Heart right ventricle (tissue), 16 donors: ENCODE data around the gene MBNL1. TPM values are rescaled to one million over a fixed set of nuclear protein-coding genes. Genes with fewer than 3 reads are reported as not detected.

ENCODE experiments used
- ATAC-seq, 8 donors: fragments of 200-7000 bp; cut with Tn5 transposase; one replicate each; pipeline ENCODE4 v1.9.1; 2020; ENCODE audit warnings: mild to moderate bottlenecking in 8 of 8, moderate library complexity in 8 of 8, moderate number of reproducible peaks in 1 of 8
- DNase-seq, 2 donors: peaks; one replicate each; pipeline ENCODE4 v3.0.0-alpha.2; 2020
- H3K27ac ChIP-seq, 10 donors: fragments of 200-600 bp; sonication (generic) in 2 of 10; one replicate each; pipeline versions ENCODE4 v1.5.0 to v1.8.0; 2020 to 2022; ENCODE audit warnings: mild to moderate bottlenecking in 3 of 10
- H3K27me3 ChIP-seq, 7 donors: fragments of 200-600 bp; one replicate each; pipeline ENCODE4 v1.8.0; 2021 to 2022; ENCODE audit warnings: mild to moderate bottlenecking in 2 of 7
- H3K36me3 ChIP-seq, 9 donors: fragments of 200-600 bp; sonication (generic) in 1 of 9; one replicate each; pipeline versions ENCODE4 v1.5.0 to v1.8.0; 2020 to 2022; ENCODE audit warnings: mild to moderate bottlenecking in 2 of 9
- H3K4me1 ChIP-seq, 9 donors: fragments of 200-600 bp; sonication (generic) in 1 of 9; one replicate each; pipeline versions ENCODE4 v1.5.0 to v1.8.0; 2020 to 2022; ENCODE audit warnings: mild to moderate bottlenecking in 4 of 9
- H3K4me3 ChIP-seq, 10 donors: fragments of 200-600 bp; sonication (generic) in 2 of 10; one replicate each; pipeline versions ENCODE4 v1.5.0 to v1.8.0; 2020 to 2022; ENCODE audit warnings: mild to moderate bottlenecking in 7 of 10, moderate library complexity in 2 of 10
- H3K9me3 ChIP-seq, 11 donors: fragments of 200-600 bp in 10 of 11; sonication (generic) in 2 of 11; one replicate each; pipeline versions ENCODE4 v1.5.0 to v1.8.0; 2013 to 2022; ENCODE audit warnings: mild to moderate bottlenecking in 2 of 11, control low read depth in 1 of 11, moderate library complexity in 1 of 11
- WGBS, 2 donors: extraction: QIAGEN DNeasy Blood & Tissue Kit; methylation state at CpG; one replicate each; pipeline ENCODE4 v1.1.7; 2013; ENCODE audit warnings: inconsistent platforms in 1 of 2; 5-methylcytosine and 5-hydroxymethylcytosine counted together
- intact Hi-C, 10 donors: fragments of 100-400 bp; cut with DNase I; formaldehyde crosslinking; loops; one replicate each; pipeline versions ENCODE4 v1.11.1 to v1.14.2; 2022
- polyA plus RNA-seq, 2 donors: library from polyadenylated mRNA; stranded (reverse); fragments of 200-250 nt; gene quantifications; one replicate each; pipeline ENCODE4 v1.2.3, GENCODE V29; 2013
- total RNA-seq, 10 donors: library from RNA; stranded (reverse); fragmentation: NEBNext Ultra II Directional in 3 of 10; extraction: Animal tissue kit (Norgen Biotek cat#: 25700) in 3 of 10; gene quantifications; one replicate each; pipeline versions ENCODE4 v1.2.1 to v1.2.4, GENCODE V29; 2021 to 2023
- TF ChIP-seq, protein P1 (sequence below), 9 donors: fragments of 200-600 bp; sonication (generic) in 2 of 9; IDR thresholded peaks; one replicate each; pipeline versions ENCODE4 v1.5.0 to v1.8.0; 2021 to 2022; ENCODE audit warnings: antibody characterized with exemption in 9 of 9, mild to moderate bottlenecking in 5 of 9, moderate library complexity in 1 of 9
- donor health status: Arrhythmogenic right ventricular cardiomyopathy.
- donor health status: ischemic (EF 13 %, LVEDD 7.1; RV severe dilation, severe dysfunction).
- donor health status: healthy with polysubstance abuse.
- donor health status: DM: no; HTN: yes; CAD: no.
- donor health status: DM: no; HTN: no; CAD: no.
- donor health status: ischemic (EF 25% LVEDD 6.9; RV normal size, moderate dysfunction).
- donor health status: ischemic (EF 25% LVEDD 5.7; RV mildly dilated, moderate dysfunction).
- donor health status: healthy.
- donor health status: DM: yes; HTN: yes; CAD: no.
- donor health status: Ischemic cardiomyopathy.
- donor health status: ischemic (EF 35%, LVEDD 5.7; RV mildly dilated, moderate dysfunction).
- donor health status: nonischemic (EF 11% LVEDD 7.7; RV severe dilation, severe dysfunction).
- donor health status: DM: yes; HTN: yes; CAD: no.
- donor health status: PGD.
- donor health status: ischemic (EF 29% LVEDD 5.4; RV normal size, mild dysfunction).
- donor health status: nonischemic (EF 23%, LVEDD 6.1; RV moderate dilation, normal function).

MBNL1 gene
- total and polyA plus RNA-seq, 12 donors = 33.1 to 236 (median 189) TPM

DNA sequence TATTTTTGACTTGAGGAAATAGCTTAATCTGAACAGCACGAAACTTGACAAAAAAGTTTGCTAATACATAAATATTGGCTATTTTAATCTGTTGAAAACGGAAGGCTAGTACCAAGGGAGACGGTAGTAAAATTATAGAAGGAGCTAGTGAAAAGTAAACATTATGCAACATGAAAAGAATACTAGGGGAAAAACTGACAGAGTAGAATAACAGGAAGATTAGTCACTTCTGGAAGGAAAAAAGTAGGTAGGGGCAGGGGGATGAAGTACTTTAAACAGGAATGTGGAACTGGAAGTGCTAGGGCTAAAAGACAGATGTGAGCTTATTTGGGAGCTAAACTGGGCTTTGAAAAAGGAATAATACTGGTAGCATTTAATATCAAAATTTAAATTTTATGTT lies 60.1 kb downstream of the MBNL1 start:
- no peak overlapping the region for H3K4me3 ChIP-seq
- peaks cover 0 to 13% (median 0%) of the 10 kb centered on the region in 11 donors for H3K9me3 ChIP-seq
- TF ChIP-seq, protein P1, sequence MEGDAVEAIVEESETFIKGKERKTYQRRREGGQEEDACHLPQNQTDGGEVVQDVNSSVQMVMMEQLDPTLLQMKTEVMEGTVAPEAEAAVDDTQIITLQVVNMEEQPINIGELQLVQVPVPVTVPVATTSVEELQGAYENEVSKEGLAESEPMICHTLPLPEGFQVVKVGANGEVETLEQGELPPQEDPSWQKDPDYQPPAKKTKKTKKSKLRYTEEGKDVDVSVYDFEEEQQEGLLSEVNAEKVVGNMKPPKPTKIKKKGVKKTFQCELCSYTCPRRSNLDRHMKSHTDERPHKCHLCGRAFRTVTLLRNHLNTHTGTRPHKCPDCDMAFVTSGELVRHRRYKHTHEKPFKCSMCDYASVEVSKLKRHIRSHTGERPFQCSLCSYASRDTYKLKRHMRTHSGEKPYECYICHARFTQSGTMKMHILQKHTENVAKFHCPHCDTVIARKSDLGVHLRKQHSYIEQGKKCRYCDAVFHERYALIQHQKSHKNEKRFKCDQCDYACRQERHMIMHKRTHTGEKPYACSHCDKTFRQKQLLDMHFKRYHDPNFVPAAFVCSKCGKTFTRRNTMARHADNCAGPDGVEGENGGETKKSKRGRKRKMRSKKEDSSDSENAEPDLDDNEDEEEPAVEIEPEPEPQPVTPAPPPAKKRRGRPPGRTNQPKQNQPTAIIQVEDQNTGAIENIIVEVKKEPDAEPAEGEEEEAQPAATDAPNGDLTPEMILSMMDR (IDR thresholded peaks at IDR 0.05) = no peak
- DNase-seq = no peak
- intact Hi-C loops = loop anchor here in 1 of 10 donors (10.0 kb wide), 1 partner anchor 106 kb away; no protein-coding TSS in a partner anchor
- peak overlapping the region in 9 of 10 donors; percentile 22 to 78 (median 61) for H3K27ac ChIP-seq
- peaks cover 7 to 91% (median 70%) of the 10 kb centered on the region in 9 donors for H3K4me1 ChIP-seq
- 36 to 43% methylated on average over 3 of the region's 3 CpGs for WGBS, 2 donors
- H3K36me3 ChIP-seq = peaks cover 0 to 18% (median 0%) of the 10 kb centered on the region in 9 donors
- H3K27me3 ChIP-seq = no peaks in the 10 kb centered on the region
- ATAC-seq = peak in 6 of 8 donors; percentile 34 to 74 (median 66)

GRCh38 chr3:152330559-152330958 lies 61.8 kb downstream of the MBNL1 start:
- Histone ChIP-seq H3K27me3 (no peaks in the 10 kb centered on the region), H3K4me3 (no peak overlapping the region), H3K4me1 (peaks cover 15 to 93% (median 78%) of the 10 kb centered on the region in 9 donors), H3K27ac (peak overlapping the region in 8 of 10 donors; percentile 36 to 77 (median 66)), H3K36me3 (peaks cover 0 to 24% (median 0%) of the 10 kb centered on the region in 9 donors), H3K9me3 (peaks cover 0 to 13% (median 0%) of the 10 kb centered on the region in 11 donors)
- intact Hi-C loops = loop anchor here in 1 of 10 donors (5.0 kb wide), 2 partner anchors 48 to 52 kb away; no protein-coding TSS in a partner anchor
- TF ChIP-seq, protein P1 (IDR thresholded peaks at IDR 0.05) = no peak
- 34 to 44% methylated on average over 2 of the region's 2 CpGs for WGBS, 2 donors
- peak in 2 of 8 donors; percentile 4 to 9 for ATAC-seq
- no peak for DNase-seq

- Histone ChIP-seq H3K4me1 (peaks cover 15 to 95% (median 81%) of the 10 kb centered on the region in 9 donors), H3K9me3 (peaks cover 0 to 9% (median 0%) of the 10 kb centered on the region in 11 donors), H3K27ac (peak overlapping the region in 9 of 10 donors; percentile 52 to 77 (median 66)), H3K4me3 (no peak overlapping the region), H3K36me3 (peaks cover 0 to 24% (median 0%) of the 10 kb centered on the region in 9 donors), H3K27me3 (no peaks in the 10 kb centered on the region)
- 28 to 61% methylated on average over 2 of the region's 2 CpGs for whole genome bisulfite sequencing, 2 donors
- peak; percentile 62 to 87 (median 81) for ATAC-seq
- DNase-seq = peak in 1 of 2 donors; percentile 62
- TF ChIP-seq, protein P1 (IDR thresholded peaks at IDR 0.05) = no peak
- intact Hi-C loops = loop anchor here in 1 of 10 donors (5.0 kb wide), 2 partner anchors 49 to 51 kb away; no protein-coding TSS in a partner anchor
Observed at GRCh38 chr3:152331018-152331541, 62.4 kb downstream of the MBNL1 start.

DNA sequence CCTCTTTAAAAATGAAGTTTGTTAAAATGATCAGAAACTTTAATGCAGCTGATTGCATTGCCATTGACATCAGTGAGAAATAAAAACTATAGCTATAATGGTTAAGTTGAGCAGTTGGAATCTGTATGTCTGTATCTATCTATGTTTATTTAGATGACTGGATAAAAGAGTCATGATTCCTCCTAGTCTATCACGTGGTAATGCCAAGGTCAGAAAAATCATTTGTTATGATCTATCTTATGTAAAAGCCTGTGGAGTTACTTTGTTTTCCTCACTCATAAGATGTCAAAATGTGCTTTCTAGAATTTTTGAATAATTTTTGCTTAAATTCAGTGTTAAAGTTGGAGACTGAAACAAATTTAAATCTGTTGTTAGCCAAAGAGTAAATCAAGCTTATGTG lies 63.3 kb downstream of the MBNL1 start:
- no peak overlapping the region for H3K4me3 ChIP-seq

More for the DNA sequence above, 63.3 kb downstream of the MBNL1 start:
- intact Hi-C loops = loop anchor here in 1 of 10 donors (5.0 kb wide), 2 partner anchors 50 kb away; no protein-coding TSS in a partner anchor
- Histone ChIP-seq H3K4me1 (peaks cover 15 to 98% (median 85%) of the 10 kb centered on the region in 9 donors), H3K27ac (peak overlapping the region in 9 of 10 donors; percentile 52 to 77 (median 66)), H3K9me3 (no peaks in the 10 kb centered on the region), H3K27me3 (no peaks in the 10 kb centered on the region), H3K36me3 (peaks cover 0 to 28% (median 0%) of the 10 kb centered on the region in 9 donors)
- ATAC-seq = no peak
- no peak for DNase-seq
- 34 to 48% methylated on average over 1 of the region's 1 CpG for WGBS, 2 donors
- TF ChIP-seq, protein P1 (IDR thresholded peaks at IDR 0.05) = no peak
